ENCODE measurements around the gene MEGF11.
A peak's percentile ranks its signal among the peaks of the same experiment; 100 is the strongest.

MEGF11 gene

GRCh38 chr15:65944404-65944803, 309.1 kb downstream of the MEGF11 start:
- Mint-ChIP-seq H3K27me3 (peaks cover 4% of the 10 kb centered on the region), H3K27ac (no peak overlapping the region), H3K4me3 (no peak overlapping the region), H3K4me1 (no peaks in the 10 kb centered on the region), H3K9me3 (no peaks in the 10 kb centered on the region), H3K36me3 (no peaks in the 10 kb centered on the region)
- DNase-seq (ENCODE audit: low spot score in 2 of 2) (no peak), ATAC-seq (ENCODE audit: low read depth) (no peak)

GRCh38 chr15:65942436-65942835, 311.1 kb downstream of the MEGF11 start:
- no peaks in the 10 kb centered on the region for H3K9me3 Mint-ChIP-seq
- DNase-seq (ENCODE audit: low spot score in 2 of 2): no peak
- H3K27me3 Mint-ChIP-seq: peaks cover 4% of the 10 kb centered on the region
- no peak overlapping the region for H3K4me3 Mint-ChIP-seq
- H3K4me1 Mint-ChIP-seq: peaks cover 1% of the 10 kb centered on the region
- ATAC-seq (ENCODE audit: low read depth): no peak
- H3K36me3 Mint-ChIP-seq: no peaks in the 10 kb centered on the region
- no peak overlapping the region for H3K27ac Mint-ChIP-seq

GRCh38 chr15:65940618-65940909, 313.0 kb downstream of the MEGF11 start:
- no peaks in the 10 kb centered on the region for H3K36me3 Mint-ChIP-seq
- peaks cover 4% of the 10 kb centered on the region for H3K27me3 Mint-ChIP-seq
- DNase-seq (ENCODE audit: low spot score in 2 of 2) (no peak), ATAC-seq (ENCODE audit: low read depth) (no peak)
- H3K27ac Mint-ChIP-seq: no peak overlapping the region
- H3K9me3 Mint-ChIP-seq: no peaks in the 10 kb centered on the region
- H3K4me1 Mint-ChIP-seq: peaks cover 2% of the 10 kb centered on the region
- H3K4me3 Mint-ChIP-seq: no peak overlapping the region

- Mint-ChIP-seq H3K9me3 (no peaks in the 10 kb centered on the region), H3K27me3 (peaks cover 4% of the 10 kb centered on the region), H3K36me3 (no peaks in the 10 kb centered on the region), H3K4me3 (no peak overlapping the region), H3K4me1 (peaks cover 2% of the 10 kb centered on the region), H3K27ac (no peak overlapping the region)
- ATAC-seq (ENCODE audit: low read depth) (no peak), DNase-seq (ENCODE audit: low spot score in 2 of 2) (no peak)
These were observed 313.5 kb downstream of the MEGF11 start for GRCh38 chr15:65939901-65940617.

GRCh38 chr15:65938604-65939003, 314.9 kb downstream of the MEGF11 start:
- ATAC-seq (ENCODE audit: low read depth): no peak
- H3K9me3 Mint-ChIP-seq: no peaks in the 10 kb centered on the region
- no peak overlapping the region for H3K27ac Mint-ChIP-seq
- peaks cover 1% of the 10 kb centered on the region for H3K27me3 Mint-ChIP-seq
- H3K36me3 Mint-ChIP-seq: no peaks in the 10 kb centered on the region
- H3K4me3 Mint-ChIP-seq: no peak overlapping the region
- H3K4me1 Mint-ChIP-seq: peaks cover 2% of the 10 kb centered on the region
- no peak for DNase-seq (ENCODE audit: low spot score in 2 of 2)

GRCh38 chr15:65937476-65937875, 316.1 kb downstream of the MEGF11 start:
- no peaks in the 10 kb centered on the region for H3K9me3 Mint-ChIP-seq

GRCh38 chr15:65937054-65937453, 316.5 kb downstream of the MEGF11 start:
- DNase-seq (ENCODE audit: low spot score in 2 of 2): no peak
- no peak for ATAC-seq (ENCODE audit: low read depth)
- no peak overlapping the region for H3K27ac Mint-ChIP-seq
- no peaks in the 10 kb centered on the region for H3K27me3 Mint-ChIP-seq
- H3K4me3 Mint-ChIP-seq: no peak overlapping the region
- H3K36me3 Mint-ChIP-seq: no peaks in the 10 kb centered on the region
- H3K4me1 Mint-ChIP-seq: peaks cover 2% of the 10 kb centered on the region
- H3K9me3 Mint-ChIP-seq: no peaks in the 10 kb centered on the region

More at GRCh38 chr15:65937476-65937875, 316.1 kb downstream of the MEGF11 start:
- Mint-ChIP-seq H3K27ac (no peak overlapping the region), H3K4me3 (no peak overlapping the region), H3K36me3 (no peaks in the 10 kb centered on the region), H3K4me1 (peaks cover 2% of the 10 kb centered on the region), H3K27me3 (no peaks in the 10 kb centered on the region)
- ATAC-seq (ENCODE audit: low read depth) (no peak), DNase-seq (ENCODE audit: low spot score in 2 of 2) (no peak)

GRCh38 chr15:65936282-65936681, 317.3 kb downstream of the MEGF11 start:
- H3K27me3 Mint-ChIP-seq: no peaks in the 10 kb centered on the region
- H3K36me3 Mint-ChIP-seq: no peaks in the 10 kb centered on the region
- no peak overlapping the region for H3K4me3 Mint-ChIP-seq
- no peak overlapping the region for H3K27ac Mint-ChIP-seq
- ATAC-seq (ENCODE audit: low read depth) (no peak), DNase-seq (ENCODE audit: low spot score in 2 of 2) (no peak)
- no peaks in the 10 kb centered on the region for H3K9me3 Mint-ChIP-seq
- H3K4me1 Mint-ChIP-seq: peaks cover 2% of the 10 kb centered on the region

- H3K9me3 Mint-ChIP-seq: no peaks in the 10 kb centered on the region
- no peaks in the 10 kb centered on the region for H3K27me3 Mint-ChIP-seq
- peaks cover 2% of the 10 kb centered on the region for H3K4me1 Mint-ChIP-seq
- no peaks in the 10 kb centered on the region for H3K36me3 Mint-ChIP-seq
- DNase-seq (ENCODE audit: low spot score in 2 of 2): no peak
- H3K27ac Mint-ChIP-seq: no peak overlapping the region
- no peak overlapping the region for H3K4me3 Mint-ChIP-seq
- ATAC-seq (ENCODE audit: low read depth): no peak
These were observed 318.2 kb downstream of the MEGF11 start for GRCh38 chr15:65935391-65935790.

GRCh38 chr15:65931221-65931620, 322.3 kb downstream of the MEGF11 start:
- DNase-seq (ENCODE audit: low spot score in 2 of 2) (no peak), ATAC-seq (ENCODE audit: low read depth) (no peak)
- Mint-ChIP-seq H3K27ac (no peak overlapping the region), H3K4me3 (no peak overlapping the region), H3K36me3 (no peaks in the 10 kb centered on the region), H3K9me3 (no peaks in the 10 kb centered on the region), H3K4me1 (peaks cover 4% of the 10 kb centered on the region), H3K27me3 (no peaks in the 10 kb centered on the region)

- DNase-seq (ENCODE audit: low spot score in 2 of 2) (no peak), ATAC-seq (ENCODE audit: low read depth) (no peak)
- Mint-ChIP-seq H3K36me3 (no peaks in the 10 kb centered on the region), H3K9me3 (no peaks in the 10 kb centered on the region), H3K27me3 (no peaks in the 10 kb centered on the region), H3K4me1 (peaks cover 4% of the 10 kb centered on the region), H3K4me3 (no peak overlapping the region), H3K27ac (no peak overlapping the region)
These were observed 323.4 kb downstream of the MEGF11 start for GRCh38 chr15:65930134-65930533.

- no peaks in the 10 kb centered on the region for H3K9me3 Mint-ChIP-seq
- peaks cover 4% of the 10 kb centered on the region for H3K4me1 Mint-ChIP-seq
- no peak for DNase-seq (ENCODE audit: low spot score in 2 of 2)
- ATAC-seq (ENCODE audit: low read depth): no peak
- H3K4me3 Mint-ChIP-seq: no peak overlapping the region
- no peak overlapping the region for H3K27ac Mint-ChIP-seq
- no peaks in the 10 kb centered on the region for H3K27me3 Mint-ChIP-seq
- no peaks in the 10 kb centered on the region for H3K36me3 Mint-ChIP-seq
These were observed 324.0 kb downstream of the MEGF11 start for GRCh38 chr15:65929573-65929972.

- Mint-ChIP-seq H3K9me3 (no peaks in the 10 kb centered on the region), H3K27ac (peak overlapping the region; percentile 28), H3K36me3 (no peaks in the 10 kb centered on the region), H3K27me3 (no peaks in the 10 kb centered on the region), H3K4me1 (peaks cover 4% of the 10 kb centered on the region), H3K4me3 (no peak overlapping the region)
- DNase-seq (ENCODE audit: low spot score in 2 of 2): no peak
- ATAC-seq (ENCODE audit: low read depth): no peak
These were observed 326.0 kb downstream of the MEGF11 start for GRCh38 chr15:65927545-65927944.

- no peaks in the 10 kb centered on the region for H3K27me3 Mint-ChIP-seq
- ATAC-seq (ENCODE audit: low read depth): no peak
- no peaks in the 10 kb centered on the region for H3K9me3 Mint-ChIP-seq
- H3K4me3 Mint-ChIP-seq: no peak overlapping the region
- DNase-seq (ENCODE audit: low spot score in 2 of 2): no peak
- H3K36me3 Mint-ChIP-seq: no peaks in the 10 kb centered on the region
- peaks cover 10% of the 10 kb centered on the region for H3K4me1 Mint-ChIP-seq
- H3K27ac Mint-ChIP-seq: no peak overlapping the region
These were observed 326.7 kb downstream of the MEGF11 start for GRCh38 chr15:65926899-65927298.

GRCh38 chr15:65926459-65926858, 327.1 kb downstream of the MEGF11 start:
- H3K36me3 Mint-ChIP-seq: no peaks in the 10 kb centered on the region
- no peak overlapping the region for H3K4me3 Mint-ChIP-seq
- peaks cover 15% of the 10 kb centered on the region for H3K4me1 Mint-ChIP-seq
- H3K27ac Mint-ChIP-seq: no peak overlapping the region
- H3K27me3 Mint-ChIP-seq: no peaks in the 10 kb centered on the region
- ATAC-seq (ENCODE audit: low read depth) (no peak), DNase-seq (ENCODE audit: low spot score in 2 of 2) (no peak)
- no peaks in the 10 kb centered on the region for H3K9me3 Mint-ChIP-seq
